Thoracic aorta (tissue), 2 donors: ENCODE results near the gene ALK. TPM values are rescaled to one million over a fixed set of nuclear protein-coding genes. Genes with fewer than 3 reads are reported as not detected.

Experiments used
- ATAC-seq: fragments of 150-250 bp; one replicate; pipeline ENCODE4 v1.8.0; 2017; ENCODE audit warnings: low read depth; ENCODE audit not compliant: insufficient number of reproducible peaks, low FRiP score
- DNase-seq: peaks from one replicate; pipeline ENCODE4 v3.0.0-alpha.2; 2020; ENCODE audit warnings: low spot score
- H3K27ac ChIP-seq, 2 donors: fragments of 200-600 bp; sonication (generic); 1 replicate in 1 of 2; 2 replicates in 1 of 2; pipeline ENCODE4 v1.5.1; 2016; ENCODE audit warnings: mild to moderate bottlenecking in 2 of 2, moderate library complexity in 2 of 2
- H3K27me3 ChIP-seq: fragments of 200-600 bp; sonication (generic); replicated peaks from 2 replicates; pipeline ENCODE4 v1.6.0; 2016; ENCODE audit warnings: mild to moderate bottlenecking; ENCODE audit not compliant: insufficient read depth
- H3K36me3 ChIP-seq: fragments of 200-600 bp; sonication (generic); one replicate; pipeline ENCODE4 v1.5.1; 2016
- H3K4me1 ChIP-seq, 2 donors: fragments of 200-600 bp; sonication (generic); 1 replicate in 1 of 2; 2 replicates in 1 of 2; pipeline versions ENCODE4 v1.5.1 to v1.6.0; 2016; ENCODE audit warnings: low read depth in 2 of 2, mild to moderate bottlenecking in 1 of 2; ENCODE audit not compliant: control insufficient read depth in 1 of 2
- H3K4me3 ChIP-seq: fragments of 200-600 bp; sonication (generic); 2 replicates; pipeline ENCODE4 v1.5.1; 2016; ENCODE audit warnings: mild to moderate bottlenecking
- H3K9me3 ChIP-seq: fragments of 200-600 bp; sonication (generic); 2 replicates; pipeline ENCODE4 v1.5.1; 2016
- total RNA-seq, 2 donors: library from RNA; depleted of rRNA; stranded (reverse); fragments of >200 nt; gene quantifications; one replicate each; pipeline versions ENCODE4 v1.1.0 to v1.2.3, GENCODE V29; 2016
- TF ChIP-seq, protein P1 (sequence below): fragments of 200-600 bp; sonication (generic); IDR thresholded peaks from one replicate; pipeline ENCODE4 v1.5.1; 2019; ENCODE audit warnings: antibody characterized with exemption

Gene ALK
- total RNA-seq, 2 donors from 2014 or later: 2.0 TPM; not detected in 1

DNA sequence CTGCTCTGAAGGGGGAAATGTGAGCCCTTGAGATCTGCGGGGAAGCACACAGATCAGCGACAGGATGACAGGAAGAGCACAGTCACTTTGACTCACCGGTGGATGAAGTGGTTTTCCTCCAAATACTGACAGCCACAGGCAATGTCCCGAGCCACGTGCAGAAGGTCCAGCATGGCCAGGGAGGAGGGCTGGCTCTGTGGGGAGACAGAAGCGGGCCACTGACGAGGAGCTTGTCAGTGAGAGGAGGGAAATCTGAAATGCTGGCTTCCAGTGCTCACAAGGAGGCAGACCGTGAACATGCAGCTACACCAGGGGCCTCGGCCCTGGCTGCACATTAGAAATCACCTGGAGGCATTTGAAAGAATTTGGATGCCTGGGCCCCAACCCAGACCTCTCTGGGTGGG lies 707.5 kb downstream of the ALK start:
- Histone ChIP-seq H3K4me3 (no peak overlapping the region), H3K4me1 (no peaks in the 10 kb centered on the region), H3K27me3 (no peaks in the 10 kb centered on the region), H3K36me3 (no peaks in the 10 kb centered on the region), H3K27ac (no peak overlapping the region), H3K9me3 (no peaks in the 10 kb centered on the region)
- no peak for ATAC-seq
- TF ChIP-seq, protein P1, sequence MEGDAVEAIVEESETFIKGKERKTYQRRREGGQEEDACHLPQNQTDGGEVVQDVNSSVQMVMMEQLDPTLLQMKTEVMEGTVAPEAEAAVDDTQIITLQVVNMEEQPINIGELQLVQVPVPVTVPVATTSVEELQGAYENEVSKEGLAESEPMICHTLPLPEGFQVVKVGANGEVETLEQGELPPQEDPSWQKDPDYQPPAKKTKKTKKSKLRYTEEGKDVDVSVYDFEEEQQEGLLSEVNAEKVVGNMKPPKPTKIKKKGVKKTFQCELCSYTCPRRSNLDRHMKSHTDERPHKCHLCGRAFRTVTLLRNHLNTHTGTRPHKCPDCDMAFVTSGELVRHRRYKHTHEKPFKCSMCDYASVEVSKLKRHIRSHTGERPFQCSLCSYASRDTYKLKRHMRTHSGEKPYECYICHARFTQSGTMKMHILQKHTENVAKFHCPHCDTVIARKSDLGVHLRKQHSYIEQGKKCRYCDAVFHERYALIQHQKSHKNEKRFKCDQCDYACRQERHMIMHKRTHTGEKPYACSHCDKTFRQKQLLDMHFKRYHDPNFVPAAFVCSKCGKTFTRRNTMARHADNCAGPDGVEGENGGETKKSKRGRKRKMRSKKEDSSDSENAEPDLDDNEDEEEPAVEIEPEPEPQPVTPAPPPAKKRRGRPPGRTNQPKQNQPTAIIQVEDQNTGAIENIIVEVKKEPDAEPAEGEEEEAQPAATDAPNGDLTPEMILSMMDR: no peak
- no peak for DNase-seq

DNA sequence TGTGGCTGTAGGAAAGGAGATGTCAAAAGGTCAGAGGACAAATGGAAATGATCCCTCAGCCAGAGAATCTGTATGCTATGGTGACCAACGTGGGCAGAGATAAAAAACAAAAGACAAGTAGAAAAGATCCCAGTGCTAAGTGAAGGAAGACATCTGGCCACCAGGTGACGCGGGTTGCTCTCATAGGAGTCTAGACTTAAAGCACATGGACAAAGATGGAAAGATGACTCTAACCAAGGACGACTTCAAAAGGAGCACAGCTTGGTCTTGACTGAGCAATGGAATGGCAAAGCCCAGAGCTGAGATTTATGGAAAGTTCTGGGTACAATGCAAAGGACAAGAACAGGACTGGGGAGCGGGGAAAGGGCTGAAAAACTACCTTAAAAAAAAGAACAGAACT lies 709.4 kb downstream of the ALK start:
- TF ChIP-seq, protein P1: no peak
- Histone ChIP-seq H3K4me1 (no peaks in the 10 kb centered on the region), H3K27me3 (no peaks in the 10 kb centered on the region), H3K4me3 (no peak overlapping the region), H3K9me3 (no peaks in the 10 kb centered on the region), H3K27ac (no peak overlapping the region), H3K36me3 (no peaks in the 10 kb centered on the region)
- ATAC-seq (no peak), DNase-seq (no peak)

GRCh38 chr2:29209551-29209950 lies 711.8 kb downstream of the ALK start:
- TF ChIP-seq, protein P1: no peak
- ATAC-seq: no peak
- Histone ChIP-seq H3K4me3 (no peak overlapping the region), H3K36me3 (no peaks in the 10 kb centered on the region), H3K9me3 (no peaks in the 10 kb centered on the region), H3K4me1 (no peaks in the 10 kb centered on the region), H3K27me3 (no peaks in the 10 kb centered on the region), H3K27ac (no peak overlapping the region)
- DNase-seq: no peak

DNA sequence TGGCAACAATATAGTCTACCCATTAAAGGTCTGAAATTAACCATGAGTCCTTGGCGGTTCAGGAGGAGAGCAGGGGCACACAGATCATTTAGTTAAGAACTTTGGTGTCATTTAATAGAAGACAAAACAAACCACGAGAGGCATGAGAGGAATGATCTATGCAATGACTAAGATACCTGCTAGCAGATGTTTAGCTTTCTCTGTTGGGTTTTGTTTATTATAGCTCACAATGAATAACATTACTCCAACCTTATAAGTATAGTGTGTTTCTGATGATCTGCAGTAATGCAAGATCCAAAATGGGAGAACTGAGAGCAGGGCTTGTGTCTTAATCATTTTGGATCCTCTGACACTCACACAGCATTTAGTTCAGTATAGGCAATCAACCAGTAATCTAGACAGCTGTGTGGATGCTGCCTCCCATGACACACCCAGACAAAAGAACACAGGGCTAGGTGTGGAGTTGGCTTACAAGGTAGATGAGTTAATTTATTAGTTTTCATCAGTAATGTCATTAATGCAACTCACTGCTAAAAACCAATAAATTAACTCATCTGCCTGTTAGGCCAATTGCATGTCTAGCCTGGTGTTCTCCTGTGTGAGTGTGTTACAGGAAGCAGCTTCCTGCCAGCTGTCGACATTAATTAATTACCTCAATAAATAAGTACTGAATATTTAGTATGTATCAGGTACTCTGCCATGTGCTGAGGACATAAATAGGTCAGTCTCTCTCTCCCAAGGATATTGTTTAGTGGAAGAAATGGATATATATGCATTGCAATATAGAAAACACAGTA lies 713.8 kb downstream of the ALK start:
- Histone ChIP-seq H3K27me3 (no peaks in the 10 kb centered on the region), H3K36me3 (no peaks in the 10 kb centered on the region), H3K27ac (no peak overlapping the region), H3K9me3 (no peaks in the 10 kb centered on the region), H3K4me3 (no peak overlapping the region), H3K4me1 (no peaks in the 10 kb centered on the region)
- ATAC-seq (no peak), DNase-seq (no peak)
- TF ChIP-seq, protein P1: no peak

DNA sequence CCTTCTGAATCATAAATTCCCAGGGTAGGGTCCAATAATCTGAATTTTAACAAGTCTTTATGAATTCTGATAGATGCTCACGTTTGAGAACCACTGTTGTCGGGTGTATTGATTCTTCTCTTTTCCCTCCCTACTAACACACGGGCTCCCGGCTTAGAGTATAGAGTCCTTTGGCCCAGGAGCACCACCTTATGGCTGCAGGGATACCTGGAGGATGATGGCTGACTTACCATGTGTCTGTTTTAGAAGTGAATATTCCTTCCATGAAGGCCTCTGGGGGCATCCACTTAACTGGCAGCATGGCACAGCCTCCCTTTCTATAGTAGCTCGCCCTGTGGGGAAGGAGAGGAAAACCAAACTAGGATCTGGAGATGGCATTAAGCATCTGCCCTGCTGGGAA lies 714.4 kb downstream of the ALK start:
- ATAC-seq (no peak), DNase-seq (no peak)
- Histone ChIP-seq H3K27me3 (no peaks in the 10 kb centered on the region), H3K4me3 (no peak overlapping the region), H3K36me3 (no peaks in the 10 kb centered on the region), H3K27ac (no peak overlapping the region), H3K9me3 (no peaks in the 10 kb centered on the region), H3K4me1 (no peaks in the 10 kb centered on the region)
- TF ChIP-seq, protein P1: no peak
